ENCODE results near the gene LHFPL5. TPM values are rescaled to one million over a fixed set of nuclear protein-coding genes. Genes with fewer than 3 reads are reported as not detected.
A peak's percentile ranks its signal among the peaks of the same experiment; 100 is the strongest.

The LHFPL5 gene
- total and polyA plus RNA-seq, 2 of the 8 experiments (the other 6 are each of a cell fraction or from before 2014, with no cell fraction given) = 0.03 TPM; not detected in 1

DNA sequence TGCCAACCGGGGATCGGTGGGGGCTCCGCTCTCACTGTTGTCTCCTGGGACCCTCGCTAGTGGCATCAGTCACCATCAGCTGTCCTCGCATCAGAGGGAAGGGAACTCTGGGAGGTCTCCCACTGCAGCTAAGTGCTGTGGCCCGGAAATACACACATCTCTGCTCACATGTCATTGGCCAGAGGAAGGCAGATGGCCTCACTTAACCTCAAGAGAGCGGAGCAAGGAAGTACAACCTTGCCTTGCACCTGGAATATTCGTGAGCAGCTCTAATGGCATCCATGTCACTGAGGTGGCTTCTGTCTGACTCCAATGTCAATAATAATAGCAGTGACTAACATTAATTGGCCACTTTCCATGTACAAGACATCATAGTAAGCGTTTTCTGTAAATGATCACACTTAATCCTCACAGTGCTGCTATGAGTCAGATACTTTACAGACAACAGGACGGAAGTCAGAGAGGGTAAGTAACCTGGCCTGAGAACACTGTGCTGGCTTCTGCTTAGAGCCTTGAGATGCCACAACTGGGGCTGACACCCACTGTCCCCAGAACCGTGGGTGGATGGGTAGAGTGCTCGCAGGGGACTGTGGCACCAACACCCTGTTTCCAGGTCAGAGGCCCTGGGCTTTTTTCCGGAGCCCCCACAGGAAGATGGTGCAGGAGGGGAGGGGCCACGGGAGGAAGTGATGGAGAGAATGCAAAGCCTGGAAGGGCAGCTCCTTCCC, 6.0 kb downstream of the LHFPL5 start:
- no peak overlapping the region for H2AK5ac ChIP-seq (ENCODE audit: low read depth, low read length)
- FAIRE-seq = no peak
- no peak overlapping the region for H3K14ac ChIP-seq (ENCODE audit: insufficient read length)
- H3K4me3 ChIP-seq (ENCODE audit: extremely low read depth in 1 of 4, insufficient read depth in 2 of 4, low read depth in 3 of 4, low read length in 4 of 4) = no peak overlapping the region
- H4K20me1 ChIP-seq (replicated peaks in 1 of 2; ENCODE audit: control insufficient read depth in 1 of 2, insufficient read depth in 2 of 2, low read length in 2 of 2) = no peaks in the 10 kb centered on the region
- H3K9ac ChIP-seq (replicated peaks in 1 of 4; ENCODE audit: extremely low read depth in 1 of 4, low read depth in 3 of 4, low read length in 3 of 4) = no peak overlapping the region
- no peak overlapping the region for H2BK15ac ChIP-seq (ENCODE audit: low read length)
- H4K8ac ChIP-seq (ENCODE audit: extremely low read depth, insufficient read depth, low read length) = no peak overlapping the region
- no peaks in the 10 kb centered on the region for H3K23me2 ChIP-seq (ENCODE audit: low read depth, low read length)
- 91% methylated on average over 14 of the region's 14 CpGs; no CpG with 5 or more reads in 1 of the 2 experiments for WGBS, 2 experiments (ENCODE audit: extremely low coverage in 1 of 2, insufficient coverage in 1 of 2, insufficient read length in 1 of 2, insufficient replicate concordance in 2 of 2, low coverage in 1 of 2, low lambda C conversion rate in 2 of 2, missing lambda C conversion rate in 1 of 2)
- H3K9me3 ChIP-seq (ENCODE audit: insufficient read depth in 2 of 2, low read depth in 1 of 2, low read length in 1 of 2) = no peaks in the 10 kb centered on the region
- no peak overlapping the region for H3K4ac ChIP-seq (replicated peaks; ENCODE audit: insufficient read length, low read depth, low read length)
- H3K79me1 ChIP-seq (ENCODE audit: low read depth, low read length) = no peaks in the 10 kb centered on the region
- no peak overlapping the region for H4K91ac ChIP-seq (replicated peaks; ENCODE audit: insufficient read length, low read length)
- ChIA-PET POLR2A (ENCODE audit: partially characterized antibody) (interaction anchor here (0.8 to 2.5 kb wide), 2 partner anchors 47 to 76 kb away, joined by 3 to 12 read pairs; no protein-coding TSS in a partner anchor), CTCF (ENCODE audit: partially characterized antibody) (interaction anchor here (1.1 to 1.6 kb wide), 3 partner anchors 52 to 435 kb away, joined by 3 to 4 read pairs (median 3); partner anchors contain the start of gene RPL10A)
- no peak overlapping the region for H3K27ac ChIP-seq (ENCODE audit: low read depth, low read length)
- peaks cover 0 to 3% (median 0%) of the 10 kb centered on the region in 4 experiments; a peak in 1 of 7 replicates for H3K4me1 ChIP-seq (replicated peaks in 1 of 4; ENCODE audit: control insufficient read depth in 3 of 4, insufficient read depth in 4 of 4, low read length in 3 of 4)
- H2BK120ac ChIP-seq (replicated peaks; ENCODE audit: low read depth, low read length) = no peak overlapping the region
- no peaks in the 10 kb centered on the region for H3K27me3 ChIP-seq (replicated peaks in 1 of 4; ENCODE audit: control insufficient read depth in 3 of 4, extremely low read depth in 1 of 4, insufficient read depth in 3 of 4, low read length in 3 of 4)
- no peak overlapping the region for H3K18ac ChIP-seq (ENCODE audit: extremely low read depth, low read length)
- no peak for DNase-seq (ENCODE audit: low read depth in 1 of 2, low spot score in 2 of 2)
- no peaks in the 10 kb centered on the region for H3K79me2 ChIP-seq (ENCODE audit: control insufficient read depth in 1 of 2, insufficient read depth in 2 of 2, low read length in 2 of 2)
- H3K4me2 ChIP-seq (ENCODE audit: insufficient read depth in 1 of 2, low read depth in 2 of 2, low read length in 2 of 2) = no peak overlapping the region
- H2AFZ ChIP-seq (ENCODE audit: low read length) = 0 out of 2 replicates have a peak overlapping the region, but pooled peaks have one; percentile 6
- H2BK5ac ChIP-seq (ENCODE audit: low read depth, low read length) = no peak overlapping the region
- H2BK12ac ChIP-seq (ENCODE audit: low read depth, low read length) = no peak overlapping the region
- no peak overlapping the region for H3K56ac ChIP-seq (replicated peaks; ENCODE audit: insufficient read length, low read depth, low read length)
- no peak overlapping the region for H2BK20ac ChIP-seq (ENCODE audit: low read length)
- TF ChIP-seq BACH1 (IDR thresholded peaks at IDR 0.05; ENCODE audit: low read length) (no peak), POU5F1 (IDR thresholded peaks at IDR 0.05; ENCODE audit: low read depth, low read length) (no peak), POLR2A (IDR thresholded peaks at IDR 0.05; ENCODE audit: control extremely low read depth in 1 of 2, low read depth in 2 of 2, low read length in 2 of 2) (no peak), GABPA (IDR thresholded peaks at IDR 0.05; ENCODE audit: borderline replicate concordance, insufficient read depth, low read length) (no peak), CBX5 (IDR thresholded peaks at IDR 0.05; ENCODE audit: low read depth, low read length) (no peak), CREB1 (IDR thresholded peaks at IDR 0.05) (no peak)
- TF ChIP-seq, protein P1, sequence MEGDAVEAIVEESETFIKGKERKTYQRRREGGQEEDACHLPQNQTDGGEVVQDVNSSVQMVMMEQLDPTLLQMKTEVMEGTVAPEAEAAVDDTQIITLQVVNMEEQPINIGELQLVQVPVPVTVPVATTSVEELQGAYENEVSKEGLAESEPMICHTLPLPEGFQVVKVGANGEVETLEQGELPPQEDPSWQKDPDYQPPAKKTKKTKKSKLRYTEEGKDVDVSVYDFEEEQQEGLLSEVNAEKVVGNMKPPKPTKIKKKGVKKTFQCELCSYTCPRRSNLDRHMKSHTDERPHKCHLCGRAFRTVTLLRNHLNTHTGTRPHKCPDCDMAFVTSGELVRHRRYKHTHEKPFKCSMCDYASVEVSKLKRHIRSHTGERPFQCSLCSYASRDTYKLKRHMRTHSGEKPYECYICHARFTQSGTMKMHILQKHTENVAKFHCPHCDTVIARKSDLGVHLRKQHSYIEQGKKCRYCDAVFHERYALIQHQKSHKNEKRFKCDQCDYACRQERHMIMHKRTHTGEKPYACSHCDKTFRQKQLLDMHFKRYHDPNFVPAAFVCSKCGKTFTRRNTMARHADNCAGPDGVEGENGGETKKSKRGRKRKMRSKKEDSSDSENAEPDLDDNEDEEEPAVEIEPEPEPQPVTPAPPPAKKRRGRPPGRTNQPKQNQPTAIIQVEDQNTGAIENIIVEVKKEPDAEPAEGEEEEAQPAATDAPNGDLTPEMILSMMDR (IDR thresholded peaks at IDR 0.05; ENCODE audit: control extremely low read depth in 1 of 3, insufficient read depth in 1 of 3, low read depth in 1 of 3, low read length in 3 of 3) = no peak
- TF ChIP-seq, protein P2, sequence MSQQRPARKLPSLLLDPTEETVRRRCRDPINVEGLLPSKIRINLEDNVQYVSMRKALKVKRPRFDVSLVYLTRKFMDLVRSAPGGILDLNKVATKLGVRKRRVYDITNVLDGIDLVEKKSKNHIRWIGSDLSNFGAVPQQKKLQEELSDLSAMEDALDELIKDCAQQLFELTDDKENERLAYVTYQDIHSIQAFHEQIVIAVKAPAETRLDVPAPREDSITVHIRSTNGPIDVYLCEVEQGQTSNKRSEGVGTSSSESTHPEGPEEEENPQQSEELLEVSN (IDR thresholded peaks at IDR 0.05) = no peak
- TF ChIP-seq, protein P3, sequence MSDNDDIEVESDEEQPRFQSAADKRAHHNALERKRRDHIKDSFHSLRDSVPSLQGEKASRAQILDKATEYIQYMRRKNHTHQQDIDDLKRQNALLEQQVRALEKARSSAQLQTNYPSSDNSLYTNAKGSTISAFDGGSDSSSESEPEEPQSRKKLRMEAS (IDR thresholded peaks at IDR 0.05) = no peak
- H4K5ac ChIP-seq (ENCODE audit: insufficient read length, low read depth, low read length) = no peak overlapping the region
- no peak overlapping the region for H3K23ac ChIP-seq (ENCODE audit: insufficient read length)
- no peaks in the 10 kb centered on the region for H3K36me3 ChIP-seq (ENCODE audit: control insufficient read depth in 2 of 4, insufficient read depth in 4 of 4, low read length in 3 of 4)

Data from H1 (cell line).